Stimulated activated naive CD8-positive, alpha-beta T cell treated with anti-CD3 and anti-CD28 coated beads, Interleukin-15, Interleukin-2, amounts not matched to agents 100 U/mL and 50 U/mL, for 24 hours (primary cell): Measurements from ENCODE around the gene VSIG4.
A peak's percentile ranks its signal among the peaks of the same experiment; 100 is the strongest.

Source experiments
- ATAC-seq: fragments of 150-1000 bp; cut with Tn5 transposase; one replicate; pipeline ENCODE4 v1.10.0; 2021
- DNase-seq: peaks from one replicate; pipeline ENCODE4 v3.0.0; 2021

VSIG4 gene

DNA sequence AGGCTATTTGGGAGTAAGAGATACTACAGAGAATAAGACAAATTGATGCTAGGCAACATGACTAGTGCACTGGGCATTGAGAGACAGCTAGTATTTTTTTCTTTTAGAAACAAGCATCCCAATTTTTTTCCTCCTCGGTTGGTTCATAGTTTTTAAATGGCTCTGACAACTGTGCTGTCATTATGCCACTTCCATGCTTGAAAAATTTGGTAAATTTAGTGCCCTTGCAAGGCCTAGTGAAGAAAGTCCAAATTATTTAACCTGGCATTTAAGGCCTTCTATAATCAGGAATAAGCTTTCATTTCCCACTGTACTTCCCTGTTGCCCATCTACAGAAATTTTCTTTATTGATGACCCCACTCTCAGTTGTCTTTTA is 15.8 kb downstream of the VSIG4 start:
- DNase-seq (no peak), ATAC-seq (no peak)

DNA sequence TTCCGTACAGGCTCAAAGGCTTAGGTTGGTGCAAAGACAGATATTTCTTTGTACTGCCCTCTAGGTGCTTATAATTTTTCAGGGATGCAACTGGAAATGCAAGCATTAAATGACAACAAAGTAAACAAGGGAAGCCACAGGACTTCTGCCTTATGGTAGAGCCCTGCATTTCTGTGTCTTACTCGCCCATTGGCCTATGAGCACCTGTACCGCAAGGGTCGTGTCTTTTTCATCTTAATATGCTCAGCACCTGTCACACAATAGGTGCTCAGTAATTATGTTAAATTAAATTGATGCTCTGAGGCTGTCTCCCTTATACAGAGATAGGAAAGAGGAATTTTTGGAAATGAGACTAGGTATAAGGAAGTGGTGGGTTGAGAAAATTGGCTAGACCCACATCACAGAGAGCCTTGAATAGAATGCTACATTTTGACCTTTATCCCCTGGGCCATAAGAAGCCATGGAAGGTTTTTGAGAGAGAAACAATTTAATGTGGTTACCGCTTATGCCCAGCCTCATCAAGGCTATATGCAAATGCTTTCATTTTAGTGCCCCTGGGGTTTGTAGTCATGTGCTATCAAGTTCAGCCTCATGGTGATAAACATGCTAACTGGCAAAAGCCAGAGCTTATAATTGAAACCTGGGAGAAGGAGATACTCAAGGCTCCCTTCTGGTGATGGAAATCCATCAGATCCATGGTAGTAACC is 16.3 kb downstream of the VSIG4 start:
- DNase-seq (no peak), ATAC-seq (no peak)

DNA sequence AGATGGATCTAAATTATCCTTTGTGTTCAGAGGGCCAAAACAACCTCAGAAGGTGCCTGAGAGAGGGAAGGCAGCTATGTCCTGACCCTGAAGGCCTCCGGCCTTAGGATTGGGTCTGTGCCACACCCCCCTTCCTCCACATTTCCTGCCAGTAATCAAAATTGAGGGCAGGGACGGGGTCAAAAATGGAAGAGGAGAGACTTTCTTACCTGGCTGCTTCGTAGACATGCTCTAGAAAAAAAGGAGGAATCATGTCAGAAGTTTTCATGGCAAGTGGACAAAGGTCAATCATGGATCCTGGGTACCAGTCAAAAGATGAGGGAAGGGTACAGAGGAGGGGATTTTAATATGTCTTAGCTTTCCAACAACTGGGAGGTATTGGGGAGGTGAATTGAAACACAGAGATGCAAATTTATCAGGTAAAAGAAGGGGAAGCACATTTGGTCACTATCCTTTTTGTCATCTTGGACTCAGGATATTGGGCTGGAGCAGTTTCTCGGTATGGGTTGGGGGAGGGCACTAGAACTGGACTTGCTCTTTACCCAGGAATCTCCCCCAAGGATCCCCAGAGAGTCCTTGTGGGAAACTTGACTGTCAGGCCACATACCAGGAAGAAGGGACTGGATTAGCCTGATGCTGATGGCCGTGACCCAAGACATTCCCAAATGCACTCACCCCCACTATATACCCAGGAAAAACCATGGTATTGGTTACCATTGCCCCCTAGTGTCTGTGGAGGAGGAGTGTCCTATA is 17.1 kb downstream of the VSIG4 start:
- no peak for DNase-seq
- ATAC-seq: no peak

DNA sequence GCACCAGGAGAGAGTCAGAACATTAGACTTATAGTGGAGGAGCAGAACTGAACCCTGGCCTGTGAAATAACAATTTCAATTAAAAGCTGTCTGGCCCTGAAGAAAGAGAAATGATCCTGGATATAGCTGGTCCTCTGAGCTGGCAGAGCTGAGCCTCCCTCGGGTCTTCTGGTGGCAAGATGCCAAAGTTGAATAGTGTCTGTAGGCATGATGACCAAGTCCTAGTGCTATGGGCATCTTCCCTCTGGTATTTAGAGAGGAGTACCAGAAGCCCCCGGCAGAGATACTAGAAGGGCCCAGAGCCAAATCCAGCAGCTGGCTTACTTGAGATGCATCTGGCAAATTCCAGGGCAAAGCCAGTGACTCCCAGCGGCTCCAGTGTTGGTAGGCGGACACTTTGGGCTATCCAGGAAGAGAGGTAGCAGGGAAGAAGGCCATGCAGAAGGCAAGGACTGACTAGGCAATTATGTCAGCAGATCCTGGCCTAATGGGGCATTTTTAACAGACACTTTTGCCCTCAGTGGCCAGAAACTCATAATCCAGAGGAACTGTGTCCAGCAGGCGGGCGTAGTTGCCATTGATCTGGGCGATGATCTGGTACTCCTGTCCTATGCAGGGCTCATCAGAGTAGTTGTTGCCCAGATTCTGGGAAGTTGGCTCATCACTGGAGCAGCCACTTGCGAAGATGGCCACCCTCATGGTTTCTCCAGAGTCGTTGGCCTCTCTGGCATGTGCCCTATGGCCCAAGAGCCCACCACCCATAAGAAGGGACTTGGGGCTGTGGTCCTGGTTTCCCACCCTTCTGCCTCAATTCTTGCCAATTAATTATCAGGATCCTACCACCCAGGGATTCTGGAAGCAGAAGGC is 17.9 kb downstream of the VSIG4 start:
- ATAC-seq (no peak), DNase-seq (no peak)

DNA sequence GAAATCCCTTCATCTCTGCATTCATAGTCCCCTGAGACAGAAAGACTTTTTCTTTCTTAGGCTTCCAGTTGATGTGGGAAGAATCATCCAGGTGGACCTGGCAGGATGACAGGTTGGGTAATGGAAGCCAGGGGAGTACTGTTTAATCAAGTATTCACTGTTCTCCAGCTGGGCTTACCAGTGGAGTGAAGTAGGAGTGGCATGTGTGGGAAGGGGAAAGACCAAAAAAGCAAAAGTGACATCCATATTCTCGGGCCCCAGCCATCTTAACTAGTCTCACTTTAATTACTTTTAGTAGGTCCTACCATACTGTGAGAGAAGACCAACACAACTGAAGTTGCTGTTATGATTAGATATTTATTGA is 18.5 kb downstream of the VSIG4 start:
- no peak for ATAC-seq
- no peak for DNase-seq

DNA sequence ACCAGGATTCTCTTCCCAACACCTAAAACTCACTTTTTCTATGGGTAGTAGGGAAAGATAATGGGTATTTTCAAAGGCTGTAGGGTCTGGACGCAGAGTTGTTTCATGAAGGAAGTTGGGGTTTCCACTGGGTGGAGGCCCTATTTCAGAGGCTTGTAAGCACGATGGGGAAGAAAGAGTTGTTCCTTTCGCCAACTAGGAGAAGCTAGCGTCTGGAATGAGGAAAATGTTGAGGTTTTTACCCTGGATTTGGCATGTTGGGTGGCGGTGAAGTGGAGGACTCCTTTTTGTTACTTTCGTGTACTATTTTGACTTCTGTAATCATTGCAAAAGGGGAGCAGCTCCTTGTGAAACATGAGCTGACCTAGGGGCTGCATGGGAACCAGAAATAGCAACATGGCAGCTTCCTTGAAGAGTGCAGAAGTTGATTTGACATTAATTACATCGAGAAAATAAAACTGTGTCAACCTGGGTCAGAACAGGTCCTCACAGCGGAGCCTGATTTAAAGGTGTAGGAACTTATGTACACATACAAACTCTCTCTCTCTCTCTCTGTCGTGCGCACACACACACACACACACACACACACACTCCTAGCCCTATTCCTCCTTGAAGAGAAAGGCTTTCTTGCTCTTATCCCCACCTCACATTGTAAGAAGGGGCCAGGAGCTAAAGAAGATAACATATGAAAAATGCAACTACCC is 19.1 kb downstream of the VSIG4 start:
- ATAC-seq: no peak

DNA sequence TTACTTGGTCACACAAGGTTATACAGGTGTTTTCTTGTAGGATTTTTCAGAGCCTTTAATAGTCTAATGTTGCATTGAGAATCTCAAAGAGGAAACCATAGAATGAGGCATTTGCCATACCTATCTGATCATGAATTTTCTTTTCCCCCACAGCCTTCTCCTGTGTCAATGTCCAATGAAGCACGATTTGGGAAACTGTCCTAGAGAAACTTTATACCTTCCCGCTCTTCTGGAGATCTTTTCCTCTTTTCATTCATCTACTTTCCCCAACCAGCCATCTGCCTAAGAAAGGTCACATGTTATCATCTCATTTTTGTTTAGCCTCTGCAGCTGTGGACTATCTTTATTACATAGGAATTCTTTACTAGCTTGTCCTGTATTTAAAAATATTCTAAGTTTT is 19.9 kb downstream of the VSIG4 start:
- no peak for DNase-seq

More for the DNA sequence above, 19.1 kb downstream of the VSIG4 start:
- no peak for DNase-seq

DNA sequence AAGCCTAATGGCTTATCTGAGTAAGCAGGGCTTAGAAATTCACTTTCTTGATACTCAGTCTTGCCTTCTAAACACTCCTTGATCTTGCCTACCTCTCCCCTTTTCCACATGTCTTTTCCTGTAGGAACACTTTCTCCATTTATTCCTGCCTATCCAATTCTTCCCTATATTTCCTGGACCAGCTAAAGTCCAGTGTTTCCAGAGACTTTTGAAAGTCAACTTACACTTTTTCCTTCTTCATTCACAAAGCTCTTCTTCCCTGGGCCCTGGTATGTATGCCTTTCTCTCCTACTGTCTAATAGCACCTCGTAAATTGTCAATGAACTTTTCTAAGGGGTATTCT is 20.6 kb downstream of the VSIG4 start:
- ATAC-seq (no peak), DNase-seq (no peak)

More for the DNA sequence above, 19.9 kb downstream of the VSIG4 start:
- ATAC-seq: no peak

DNA sequence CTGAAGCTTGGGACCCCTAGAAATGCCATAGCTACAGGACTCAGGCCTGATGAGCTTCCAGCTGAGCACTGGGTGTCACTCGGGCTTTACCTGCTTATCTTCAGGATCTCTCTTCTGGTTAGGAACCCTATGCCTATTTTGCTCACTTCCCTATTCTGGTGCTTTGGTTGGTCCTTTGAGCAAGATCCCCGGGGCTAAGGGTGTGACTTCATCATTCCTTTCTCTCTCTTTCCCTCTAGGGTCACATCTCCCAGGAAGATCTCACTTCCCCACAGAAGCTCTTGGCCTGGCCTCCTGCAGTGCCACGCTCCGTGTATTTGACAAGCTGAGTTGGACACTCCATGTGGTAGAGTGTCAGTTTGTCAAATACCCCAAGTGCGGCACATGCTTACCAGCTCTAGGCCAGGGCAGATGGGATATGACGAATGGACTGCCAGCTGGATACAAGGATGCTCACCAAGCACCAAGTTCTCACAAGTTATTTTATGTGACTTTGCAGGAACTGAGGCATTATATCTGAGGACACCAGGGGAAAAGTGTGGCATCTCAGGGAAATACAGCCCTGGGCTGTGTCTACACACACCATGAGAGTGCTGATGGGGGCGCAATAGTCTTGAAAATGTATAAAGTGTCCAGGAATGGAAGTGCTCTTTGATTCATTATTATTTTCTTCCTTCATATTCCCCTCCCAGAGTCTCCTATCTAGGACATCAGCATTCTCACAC is 21.1 kb downstream of the VSIG4 start:
- DNase-seq: no peak
- no peak for ATAC-seq

DNA sequence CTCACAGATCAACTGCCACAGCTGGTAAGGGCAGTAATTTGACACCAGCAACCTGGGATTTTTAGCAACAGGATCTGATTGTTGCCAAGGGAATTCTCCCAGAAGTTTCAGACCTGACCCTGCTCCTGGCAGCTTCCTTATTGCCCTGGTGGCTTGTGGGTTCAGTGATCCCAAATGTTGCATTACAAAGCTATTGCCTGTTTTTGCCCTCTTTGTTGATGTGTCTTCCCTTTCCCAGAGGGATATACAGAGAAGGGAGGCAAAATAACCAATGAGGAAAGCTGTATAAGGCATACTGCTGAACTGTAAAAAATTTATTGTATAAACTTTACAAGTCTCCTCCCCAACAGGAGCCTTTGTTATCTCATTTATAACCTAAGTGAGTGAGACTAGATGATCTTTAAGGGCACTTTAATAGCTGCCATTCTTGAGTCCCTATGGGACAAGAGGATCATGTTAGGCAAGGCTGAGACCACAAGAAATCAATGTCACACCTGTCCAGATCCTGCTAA is 22.2 kb downstream of the VSIG4 start:
- no peak for DNase-seq
- ATAC-seq: no peak

DNA sequence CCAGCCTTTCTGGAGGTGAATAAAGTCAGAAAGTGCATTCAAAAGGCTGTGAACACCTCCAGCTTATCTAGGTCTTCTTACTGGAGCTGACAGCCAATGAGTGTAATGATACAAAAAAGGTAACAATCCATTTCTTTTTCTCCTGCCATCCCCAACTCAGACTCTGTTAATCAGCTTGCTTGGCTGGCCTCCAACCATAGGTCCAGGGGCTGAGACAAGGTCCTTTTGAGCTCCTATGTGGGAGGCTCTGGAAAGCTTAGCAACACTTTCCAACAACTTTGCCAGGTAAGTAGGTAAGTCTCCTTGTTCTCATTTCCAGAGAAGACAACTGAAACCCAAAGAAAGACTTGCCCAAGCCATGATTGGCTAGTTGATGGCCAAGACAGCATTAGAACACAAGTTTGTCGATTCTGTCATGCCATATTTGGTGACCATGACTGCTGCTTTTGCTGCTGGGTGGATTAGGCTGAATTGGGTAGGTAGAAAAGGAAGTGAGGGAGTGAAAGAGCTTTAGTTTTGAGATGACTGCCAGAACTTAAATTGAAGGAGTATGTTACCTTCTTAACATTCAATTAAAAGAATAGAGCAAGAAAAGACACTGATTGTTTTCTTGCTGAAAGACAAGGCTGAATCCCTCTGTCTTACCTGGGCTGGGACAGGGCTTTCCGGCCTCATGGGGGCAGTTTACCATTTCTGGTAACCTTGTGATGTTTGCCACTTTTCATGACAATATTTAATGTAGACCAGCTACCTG is 22.8 kb downstream of the VSIG4 start:
- ATAC-seq (no peak), DNase-seq (no peak)

DNA sequence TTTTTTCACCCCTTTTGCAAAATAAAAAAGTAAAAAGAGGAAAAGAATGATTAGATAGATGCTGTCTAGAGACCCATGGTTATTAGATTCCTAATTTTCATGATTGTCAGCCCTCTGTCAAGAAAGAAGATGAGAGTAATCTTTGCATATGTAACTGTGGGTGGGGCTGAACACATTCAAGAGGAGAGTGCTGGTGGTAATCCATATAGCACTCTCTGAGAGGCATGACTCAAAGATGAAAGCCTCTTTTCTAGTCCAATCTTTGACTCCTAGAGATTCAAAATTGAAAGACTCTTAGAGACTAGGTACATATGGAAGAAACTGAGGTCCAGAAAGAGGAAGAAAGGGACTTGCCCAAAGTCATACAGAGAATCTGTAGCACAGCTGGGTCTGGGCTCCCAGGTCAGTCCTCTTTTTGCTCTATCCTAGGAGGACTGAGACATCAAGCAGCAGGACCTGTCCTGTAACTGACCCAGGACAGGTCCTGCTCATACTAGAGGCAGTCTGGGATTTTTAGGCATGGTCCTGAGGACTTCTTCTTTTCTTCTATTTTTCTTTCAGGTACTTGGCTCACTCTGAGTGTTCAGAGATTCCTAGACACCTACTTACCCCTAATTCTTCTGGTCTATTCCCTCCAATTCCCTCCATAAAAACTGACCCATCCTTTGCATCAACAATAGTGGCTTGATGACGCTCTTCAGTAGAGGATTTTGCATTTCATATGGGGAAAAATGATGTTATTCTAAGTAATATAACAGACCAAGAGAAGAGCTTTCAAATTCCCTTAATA is 23.8 kb downstream of the VSIG4 start:
- no peak for DNase-seq
- ATAC-seq: peak; percentile 38

DNA sequence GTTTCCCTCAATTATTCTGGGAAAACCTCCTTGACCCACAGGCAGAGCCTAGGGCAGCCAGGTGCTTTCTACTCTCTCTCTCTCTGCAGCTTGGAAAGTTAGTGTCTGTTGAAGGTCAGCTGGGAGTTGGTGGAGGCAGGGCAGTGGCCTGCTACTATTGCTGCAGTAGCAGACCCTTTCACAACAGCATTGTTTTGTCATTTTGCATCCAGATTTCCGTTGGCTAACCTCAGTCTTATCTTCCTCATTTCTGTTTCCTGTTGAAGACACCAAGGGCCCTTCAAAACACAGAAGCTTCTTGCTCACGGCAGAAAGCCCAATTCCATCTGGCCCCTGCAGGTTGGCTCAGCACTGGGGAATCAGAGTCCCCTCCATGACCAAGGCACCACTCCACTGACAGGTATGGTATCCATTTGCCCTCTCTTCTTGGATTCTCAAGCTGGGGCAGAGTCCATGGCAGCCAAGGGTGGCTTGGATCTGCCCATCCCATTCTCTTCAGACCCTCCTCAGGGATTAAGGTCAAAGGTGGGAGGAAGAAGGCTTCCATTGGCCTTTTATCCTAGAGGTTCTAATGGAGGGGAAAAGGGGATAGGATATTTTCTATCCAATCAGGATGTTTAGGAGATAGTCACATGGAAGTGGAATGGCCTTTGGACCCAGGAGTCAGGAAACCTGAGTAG is 24.6 kb downstream of the VSIG4 start:
- no peak for DNase-seq
- no peak for ATAC-seq

DNA sequence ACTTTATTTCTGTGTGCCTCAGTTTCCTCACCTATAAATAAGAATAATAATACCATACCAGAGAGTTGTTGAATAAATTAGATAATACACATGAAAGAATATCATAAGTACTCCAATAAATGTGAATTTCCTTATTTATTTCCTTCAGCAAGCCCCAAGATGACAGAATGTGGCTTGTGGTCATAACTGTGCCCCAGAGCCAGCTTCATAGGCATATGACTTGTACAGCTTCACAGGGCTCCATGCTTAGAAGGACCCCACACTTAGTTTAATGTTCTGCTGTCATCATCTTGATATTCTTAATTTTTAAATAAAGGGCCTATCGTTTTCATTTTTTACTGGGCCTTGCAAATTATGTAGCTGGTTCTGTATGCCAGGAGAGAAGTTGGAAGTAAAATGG is 25.3 kb downstream of the VSIG4 start:
- ATAC-seq (no peak), DNase-seq (no peak)

DNA sequence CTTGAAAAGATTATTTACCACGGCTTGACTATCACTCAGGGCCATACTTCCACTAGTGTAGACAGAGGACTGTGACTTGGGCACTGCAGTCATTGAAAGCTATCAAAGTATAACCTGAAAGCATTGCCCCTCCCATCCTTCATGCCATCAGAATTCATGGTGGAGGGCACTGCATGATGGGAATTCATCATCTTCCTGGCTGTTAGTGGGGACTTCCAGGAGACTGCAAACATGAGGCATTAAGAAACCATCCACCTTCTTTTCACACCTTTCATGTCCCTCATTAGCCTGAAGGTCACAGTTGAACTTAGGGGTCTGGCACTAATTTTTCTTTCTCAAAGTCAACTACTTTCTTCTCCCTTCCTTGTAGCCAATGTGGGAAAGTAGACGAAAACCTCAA is 25.8 kb downstream of the VSIG4 start:
- DNase-seq: no peak
- no peak for ATAC-seq

DNA sequence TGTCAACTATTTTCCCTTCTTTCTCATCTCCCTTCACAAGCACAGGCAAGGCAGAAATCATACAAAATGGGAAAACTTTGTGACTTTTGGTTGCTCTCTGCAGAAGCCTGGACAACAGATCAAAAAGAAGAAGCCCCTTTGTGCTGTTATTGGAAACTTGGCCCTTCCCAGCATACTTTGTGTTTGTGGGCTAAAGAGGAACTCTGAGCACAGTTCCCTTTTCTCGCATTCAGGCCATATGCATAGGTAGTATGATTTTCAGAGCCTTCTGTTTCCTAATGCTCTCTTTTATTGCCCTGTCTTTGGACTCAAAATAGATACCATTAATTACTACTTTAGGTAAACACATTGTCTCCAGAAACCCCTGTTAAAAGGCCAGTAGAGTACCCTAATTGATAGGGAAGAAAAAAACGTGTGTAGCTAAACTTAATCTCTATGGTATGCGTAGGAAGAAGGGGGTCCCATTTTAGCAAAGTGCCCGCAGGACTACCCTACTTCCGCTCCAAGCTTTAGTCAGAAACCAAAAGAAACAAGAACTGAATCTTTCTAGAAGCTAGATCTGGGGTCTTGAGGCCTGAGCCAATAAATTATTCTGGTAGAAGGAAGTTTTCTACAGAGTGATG is 26.6 kb downstream of the VSIG4 start:
- ATAC-seq (no peak), DNase-seq (no peak)

DNA sequence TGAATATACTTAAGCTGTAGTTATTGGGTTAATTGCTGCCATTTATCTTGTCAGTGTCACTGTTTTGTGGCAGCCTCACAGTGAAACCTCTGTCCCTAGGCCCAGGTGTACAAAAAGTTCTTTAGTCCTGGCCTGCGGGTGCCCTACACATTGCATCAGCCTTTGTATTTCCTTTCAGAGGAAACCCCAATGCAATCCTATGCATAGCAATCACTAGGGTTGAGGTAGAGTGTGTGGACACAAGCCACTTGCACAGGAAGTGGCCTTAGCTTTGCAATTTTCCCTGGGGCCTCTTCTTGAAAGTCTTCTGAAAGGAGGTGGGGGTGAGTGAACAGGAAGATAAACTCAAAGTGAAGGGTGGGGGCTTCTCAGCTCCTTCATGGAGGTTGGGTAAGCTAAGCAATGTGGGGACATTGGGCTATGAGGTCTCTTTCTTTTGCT is 27.8 kb downstream of the VSIG4 start:
- ATAC-seq (peak; percentile 63), DNase-seq (no peak)

DNA sequence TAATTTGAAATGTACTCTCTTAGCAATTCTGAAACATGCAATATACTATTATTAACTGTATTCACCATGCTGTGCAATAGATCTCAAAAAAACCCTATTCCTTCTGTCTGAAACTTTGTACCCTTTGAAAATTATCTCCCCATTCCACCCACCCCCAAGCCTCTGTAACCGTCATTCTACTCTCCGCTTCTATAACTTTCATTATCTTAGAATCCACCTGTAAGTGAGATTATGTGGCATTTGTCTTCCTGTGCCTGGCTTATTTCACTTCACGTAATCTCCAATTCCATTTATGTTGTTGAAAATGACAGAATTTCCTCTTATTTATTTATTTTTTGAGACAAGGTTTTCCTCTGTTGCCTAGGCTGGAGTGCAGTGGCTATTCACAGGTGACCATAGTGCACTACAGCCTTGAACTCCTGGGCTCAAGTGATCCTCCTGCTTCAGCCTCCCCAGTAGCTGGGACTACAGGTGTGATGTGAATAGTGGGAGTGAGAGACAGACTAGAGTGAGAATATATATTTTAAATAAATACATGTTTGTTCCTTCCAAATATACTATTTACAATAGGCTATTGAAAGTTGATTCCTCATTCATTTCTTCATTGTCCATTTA is 30.5 kb downstream of the VSIG4 start:
- no peak for ATAC-seq
- no peak for DNase-seq
